MM.1S (cell line): Measurements from ENCODE around the gene EPB41L4B.

ENCODE experiments used
- DNase-seq: peaks from one replicate; pipeline ENCODE4 v3.0.0-alpha.2; 2015
- H2AFZ ChIP-seq: fragments of 300-600 bp; sonication (generic); 2 replicates; pipeline ENCODE4 v1.6.0; 2016; ENCODE audit warnings: antibody characterized with exemption, low read length
- H3F3A ChIP-seq: fragments of 300-600 bp; sonication (generic); 2 replicates; pipeline ENCODE4 v1.6.1; 2016; ENCODE audit warnings: mild to moderate bottlenecking, antibody characterized with exemption, low read length, moderate library complexity, mixed read lengths; ENCODE audit not compliant: insufficient read depth
- H3K27ac ChIP-seq: fragments of 300-600 bp; sonication (generic); 2 replicates; pipeline ENCODE4 v1.5.1; 2016; ENCODE audit warnings: mild to moderate bottlenecking, low read length
- H3K27me3 ChIP-seq: fragments of 300-600 bp; sonication (generic); replicated peaks from 2 replicates; pipeline ENCODE4 v1.6.0; 2016; ENCODE audit warnings: low read length; ENCODE audit not compliant: insufficient read depth
- H3K36me3 ChIP-seq: fragments of 300-600 bp; sonication (generic); replicated peaks from 2 replicates; pipeline ENCODE4 v1.6.1; 2016; ENCODE audit warnings: mild to moderate bottlenecking, low read length, mixed read lengths; ENCODE audit not compliant: insufficient read depth
- H3K4me1 ChIP-seq: fragments of 300-600 bp; sonication (generic); 2 replicates; pipeline ENCODE4 v1.6.1; 2016; ENCODE audit warnings: low read length, mixed read lengths
- H3K4me2 ChIP-seq: fragments of 300-600 bp; sonication (generic); 2 replicates; pipeline ENCODE4 v1.6.0; 2016; ENCODE audit warnings: low read depth, low read length
- H3K4me3 ChIP-seq: fragments of 300-600 bp; sonication (generic); 2 replicates; pipeline ENCODE4 v1.5.1; 2016; ENCODE audit warnings: low read length, mixed read lengths
- H3K79me2 ChIP-seq: fragments of 300-600 bp; sonication (generic); 2 replicates; pipeline ENCODE4 v1.6.1; 2016; ENCODE audit warnings: mixed run types, low read length, mixed read lengths
- H3K9ac ChIP-seq: fragments of 300-600 bp; sonication (generic); 2 replicates; pipeline ENCODE4 v1.6.1; 2016; ENCODE audit warnings: low read length, mixed read lengths
- H3K9me2 ChIP-seq: fragments of 300-600 bp; sonication (generic); replicated peaks from 2 replicates; pipeline ENCODE4 v1.6.1; 2016; ENCODE audit warnings: mild to moderate bottlenecking, low read length, mixed read lengths; ENCODE audit not compliant: insufficient read depth
- H3K9me3 ChIP-seq: fragments of 300-600 bp; sonication (generic); replicated peaks from 2 replicates; pipeline ENCODE4 v1.6.1; 2016; ENCODE audit warnings: mild to moderate bottlenecking, low read length, mixed read lengths; ENCODE audit not compliant: insufficient read depth
- H4K20me1 ChIP-seq: fragments of 300-600 bp; sonication (generic); 2 replicates; pipeline ENCODE4 v1.6.1; 2016; ENCODE audit warnings: mild to moderate bottlenecking, low read length, moderate library complexity, mixed read lengths; ENCODE audit not compliant: insufficient read depth
- EZH2 ChIP-seq: fragments of 300-600 bp; sonication (generic); optimal IDR thresholded peaks from 2 replicates; pipeline ENCODE3; 2017; ENCODE audit warnings: low read depth, mild to moderate bottlenecking, antibody characterized with exemption, low read length, mixed read lengths
- EZH2phosphoT487 ChIP-seq: fragments of 300-600 bp; sonication (generic); IDR thresholded peaks from 2 replicates; pipeline ENCODE4 v1.6.1; 2018; ENCODE audit warnings: antibody characterized with exemption, low read length
- TF ChIP-seq, protein P1 (sequence below): fragments of 300-600 bp; sonication (generic); IDR thresholded peaks from 2 replicates; pipeline ENCODE4 v1.5.1; 2016; ENCODE audit warnings: antibody characterized with exemption, low read length, mixed read lengths

The EPB41L4B gene

DNA sequence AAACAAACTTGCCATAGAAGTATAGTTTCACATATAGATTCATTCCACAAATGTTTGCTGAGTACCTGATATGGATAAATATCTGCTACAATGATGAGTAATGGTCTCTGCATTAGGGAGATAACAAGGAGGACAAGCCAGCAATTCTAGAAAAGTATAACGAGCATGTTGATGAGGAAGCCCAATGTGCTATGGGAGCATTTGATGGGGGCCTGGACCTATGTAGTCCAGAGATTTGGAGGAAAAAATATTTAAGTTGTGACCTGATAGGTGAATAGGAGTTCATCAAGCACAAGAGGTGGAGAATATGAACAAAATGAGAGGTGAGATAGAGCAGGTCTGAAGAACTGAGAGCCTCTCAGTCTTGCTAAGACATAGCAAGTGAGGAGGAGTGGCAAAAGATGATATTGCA is 186.7 kb downstream of the EPB41L4B start:
- no peak for DNase-seq

DNA sequence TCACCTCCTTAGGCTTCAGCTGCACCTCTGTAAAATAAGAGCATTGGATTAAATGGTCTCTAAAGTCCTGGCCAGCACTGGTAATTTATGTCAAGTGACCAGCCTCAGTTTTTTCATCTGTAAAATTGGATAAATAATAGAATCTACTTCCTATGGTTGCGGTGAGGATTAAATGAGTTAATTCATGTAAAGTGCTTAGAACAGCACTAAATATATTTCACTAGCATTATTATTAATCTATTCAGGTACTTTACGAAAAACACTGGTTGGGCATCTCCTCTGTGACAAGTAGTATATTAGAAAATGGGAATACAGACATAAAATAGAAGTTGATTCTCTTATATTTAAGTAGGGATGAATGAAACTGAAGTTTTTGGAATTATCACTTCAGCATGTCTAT is 187.3 kb downstream of the EPB41L4B start:
- H3F3A ChIP-seq: no peaks in the 10 kb centered on the region
- H3K4me1 ChIP-seq: no peaks in the 10 kb centered on the region
- no peak for DNase-seq
- no peak overlapping the region for H2AFZ ChIP-seq
- H3K9me2 ChIP-seq: no peaks in the 10 kb centered on the region
- TF ChIP-seq, protein P1, sequence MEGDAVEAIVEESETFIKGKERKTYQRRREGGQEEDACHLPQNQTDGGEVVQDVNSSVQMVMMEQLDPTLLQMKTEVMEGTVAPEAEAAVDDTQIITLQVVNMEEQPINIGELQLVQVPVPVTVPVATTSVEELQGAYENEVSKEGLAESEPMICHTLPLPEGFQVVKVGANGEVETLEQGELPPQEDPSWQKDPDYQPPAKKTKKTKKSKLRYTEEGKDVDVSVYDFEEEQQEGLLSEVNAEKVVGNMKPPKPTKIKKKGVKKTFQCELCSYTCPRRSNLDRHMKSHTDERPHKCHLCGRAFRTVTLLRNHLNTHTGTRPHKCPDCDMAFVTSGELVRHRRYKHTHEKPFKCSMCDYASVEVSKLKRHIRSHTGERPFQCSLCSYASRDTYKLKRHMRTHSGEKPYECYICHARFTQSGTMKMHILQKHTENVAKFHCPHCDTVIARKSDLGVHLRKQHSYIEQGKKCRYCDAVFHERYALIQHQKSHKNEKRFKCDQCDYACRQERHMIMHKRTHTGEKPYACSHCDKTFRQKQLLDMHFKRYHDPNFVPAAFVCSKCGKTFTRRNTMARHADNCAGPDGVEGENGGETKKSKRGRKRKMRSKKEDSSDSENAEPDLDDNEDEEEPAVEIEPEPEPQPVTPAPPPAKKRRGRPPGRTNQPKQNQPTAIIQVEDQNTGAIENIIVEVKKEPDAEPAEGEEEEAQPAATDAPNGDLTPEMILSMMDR: no peak
- no peak for TF ChIP-seq EZH2
- no peaks in the 10 kb centered on the region for H4K20me1 ChIP-seq
- H3K4me2 ChIP-seq: no peak overlapping the region
- H3K9ac ChIP-seq: no peak overlapping the region
- H3K36me3 ChIP-seq: no peaks in the 10 kb centered on the region
- no peaks in the 10 kb centered on the region for H3K79me2 ChIP-seq
- no peaks in the 10 kb centered on the region for H3K27me3 ChIP-seq
- H3K4me3 ChIP-seq: no peak overlapping the region
- no peak overlapping the region for H3K27ac ChIP-seq
- no peaks in the 10 kb centered on the region for H3K9me3 ChIP-seq

More for the DNA sequence above, 186.7 kb downstream of the EPB41L4B start:
- Histone ChIP-seq H3K9me3 (no peaks in the 10 kb centered on the region), H3K9me2 (no peaks in the 10 kb centered on the region), H3K27ac (no peak overlapping the region), H3K79me2 (no peaks in the 10 kb centered on the region), H3F3A (no peaks in the 10 kb centered on the region), H3K9ac (no peak overlapping the region), H3K36me3 (no peaks in the 10 kb centered on the region), H4K20me1 (no peaks in the 10 kb centered on the region), H3K4me3 (no peak overlapping the region), H3K4me1 (no peaks in the 10 kb centered on the region), H2AFZ (no peak overlapping the region), H3K4me2 (no peak overlapping the region), H3K27me3 (no peaks in the 10 kb centered on the region)
- TF ChIP-seq, protein P1: no peak
- TF ChIP-seq EZH2: no peak
- TF ChIP-seq EZH2phosphoT487: no peak

DNA sequence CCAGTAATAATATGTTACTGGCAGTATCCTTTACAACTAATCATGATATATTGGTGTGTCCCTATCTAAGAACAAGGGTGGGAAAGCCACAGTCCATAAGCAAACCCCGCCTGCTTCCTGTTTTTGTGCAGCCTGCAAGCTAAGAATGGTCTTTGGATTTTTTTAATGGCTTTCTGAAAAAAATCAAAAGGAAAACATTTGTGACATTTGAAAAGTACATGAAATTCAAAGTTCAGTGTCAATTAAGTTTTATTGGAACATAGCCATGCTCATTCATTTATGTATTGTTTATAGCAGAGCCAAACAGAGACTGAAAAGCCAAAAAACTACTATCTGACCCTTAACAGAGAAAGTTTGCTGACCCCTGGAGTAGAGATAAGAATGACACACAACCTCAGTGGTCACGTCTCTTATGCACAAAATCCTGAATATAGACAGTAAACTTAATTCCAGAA is 188.3 kb downstream of the EPB41L4B start:
- no peak overlapping the region for H2AFZ ChIP-seq
- H3K4me2 ChIP-seq: no peak overlapping the region
- no peaks in the 10 kb centered on the region for H3K79me2 ChIP-seq
- no peaks in the 10 kb centered on the region for H3K9me2 ChIP-seq
- H3F3A ChIP-seq: no peaks in the 10 kb centered on the region
- TF ChIP-seq EZH2phosphoT487 (no peak), EZH2 (no peak)
- TF ChIP-seq, protein P1: no peak
- no peak for DNase-seq
- H3K4me1 ChIP-seq: no peaks in the 10 kb centered on the region
- no peaks in the 10 kb centered on the region for H3K27me3 ChIP-seq
- no peaks in the 10 kb centered on the region for H3K9me3 ChIP-seq
- H4K20me1 ChIP-seq: no peaks in the 10 kb centered on the region
- H3K9ac ChIP-seq: no peak overlapping the region
- H3K27ac ChIP-seq: no peak overlapping the region
- no peak overlapping the region for H3K4me3 ChIP-seq
- no peaks in the 10 kb centered on the region for H3K36me3 ChIP-seq
